Ishikawa (cell line): Measurements from ENCODE around the gene CSHL1.
"Not testable (repeated sequence)": the region's sequence is repeated elsewhere in the genome, so short reads cannot be mapped to it uniquely, and the experiment has no call there.

Experiments
- CEBPB ChIP-seq: IDR thresholded peaks from 2 replicates; pipeline ENCODE4 v1.6.1; 2012
- CREB1 ChIP-seq: IDR thresholded peaks from 2 replicates; pipeline ENCODE4 v1.6.1; 2012; ENCODE audit warnings: low read depth
- EP300 ChIP-seq: IDR thresholded peaks from 2 replicates; pipeline ENCODE4 v1.6.1; 2012; ENCODE audit warnings: borderline replicate concordance
- FOXM1 ChIP-seq: IDR thresholded peaks from 2 replicates; pipeline ENCODE4 v1.6.1; 2012; ENCODE audit warnings: low read depth, borderline replicate concordance
- NFIC ChIP-seq: IDR thresholded peaks from 2 replicates; pipeline ENCODE4 v1.6.1; 2012
- TAF1 ChIP-seq: IDR thresholded peaks from 2 replicates; pipeline ENCODE4 v1.6.1; 2012; ENCODE audit warnings: low read depth, mild to moderate bottlenecking
- TCF12 ChIP-seq: IDR thresholded peaks from 2 replicates; pipeline ENCODE4 v1.6.1; 2012; ENCODE audit warnings: low read depth
- TEAD4 ChIP-seq: IDR thresholded peaks from 2 replicates; pipeline ENCODE4 v1.6.1; 2012
- YY1 ChIP-seq: IDR thresholded peaks from 2 replicates; pipeline ENCODE4 v1.6.1; 2012; ENCODE audit warnings: low read depth
- TF ChIP-seq, protein P1 (sequence below): IDR thresholded peaks from 2 replicates; pipeline ENCODE4 v1.6.1; 2012

DNA sequence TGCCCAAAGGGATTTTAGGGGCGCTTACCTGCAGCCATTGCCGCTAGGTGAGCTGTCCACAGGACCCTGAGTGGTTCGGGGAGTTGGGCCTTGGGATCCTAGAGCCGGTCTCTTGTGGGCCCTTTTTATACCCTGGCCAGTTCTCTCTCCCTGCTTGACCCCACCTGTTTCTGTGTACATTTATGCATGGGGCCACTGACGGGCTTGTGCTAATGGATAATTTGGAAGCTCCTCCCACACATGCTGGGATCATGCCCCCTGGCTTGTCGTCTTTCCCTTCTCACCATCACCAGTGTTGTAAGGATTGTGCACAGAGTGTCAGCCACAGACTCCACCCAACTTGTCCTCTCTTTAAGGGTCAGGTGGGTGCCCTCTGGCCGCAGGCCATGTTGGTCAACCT, 37.5 kb downstream of the CSHL1 start, which contains the start of gene CSH2:
- TF ChIP-seq EP300, TCF12, TEAD4, TAF1, FOXM1, YY1, CREB1, NFIC, CEBPB: not testable (repeated sequence)
- TF ChIP-seq, protein P1, sequence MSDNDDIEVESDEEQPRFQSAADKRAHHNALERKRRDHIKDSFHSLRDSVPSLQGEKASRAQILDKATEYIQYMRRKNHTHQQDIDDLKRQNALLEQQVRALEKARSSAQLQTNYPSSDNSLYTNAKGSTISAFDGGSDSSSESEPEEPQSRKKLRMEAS, result not testable (repeated sequence)
